Ascending aorta (tissue), 2 donors: ENCODE data around the gene NAV1. TPM values are rescaled to one million over a fixed set of nuclear protein-coding genes. Genes with fewer than 3 reads are reported as not detected.
A peak's percentile ranks its signal among the peaks of the same experiment; 100 is the strongest.

Source experiments
- DNase-seq, 2 donors: peaks; one replicate each; pipeline ENCODE4 v3.0.0-alpha.2; 2019; ENCODE audit warnings: low spot score in 2 of 2
- H3K27ac ChIP-seq, 2 donors: fragments of 200-600 bp; sonication (generic); one replicate each; pipeline ENCODE4 v1.5.1; 2016 to 2017; ENCODE audit warnings: mild to moderate bottlenecking in 1 of 2
- H3K27me3 ChIP-seq: fragments of 200-600 bp; sonication (generic); one replicate; pipeline ENCODE4 v1.5.1; 2017
- H3K36me3 ChIP-seq, 2 donors: fragments of 200-600 bp; sonication (generic); one replicate each; pipeline ENCODE4 v1.5.1; 2016
- H3K4me1 ChIP-seq, 2 donors: fragments of 200-600 bp; sonication (generic); one replicate each; pipeline ENCODE4 v1.5.1; 2016 to 2017; ENCODE audit warnings: mild to moderate bottlenecking in 1 of 2
- H3K4me3 ChIP-seq, 2 donors: fragments of 200-600 bp; sonication (generic); one replicate each; pipeline ENCODE4 v1.5.1; 2016 to 2017; ENCODE audit warnings: mild to moderate bottlenecking in 1 of 2
- H3K9me3 ChIP-seq, 2 donors: fragments of 200-600 bp; sonication (generic); one replicate each; pipeline ENCODE4 v1.5.1; 2016
- CTCF ChIP-seq, 3 experiments: fragments of 200-600 bp in 2 of 3; fragments of 450-650 bp in 1 of 3; sonication (generic) in 2 of 3; IDR thresholded peaks; one replicate each; pipeline ENCODE4 v1.5.1; 2016 to 2019; ENCODE audit warnings: antibody characterized with exemption in 3 of 3, mild to moderate bottlenecking in 1 of 3, moderate library complexity in 1 of 3
- intact Hi-C: fragments of 100-400 bp; cut with DNase I; formaldehyde crosslinking; loops from one replicate; pipeline ENCODE4 v1.15.1; 2023
- total RNA-seq: library from RNA; depleted of rRNA; stranded (reverse); fragments of >200 nt; gene quantifications from one replicate; pipeline ENCODE4 v1.1.0, GENCODE V29; 2016

Gene NAV1
- total RNA-seq, 1 donor from 2014 or later = 131 TPM

GRCh38 chr1:201506092-201506491 lies 32.8 kb upstream of the NAV1 start:
- TF ChIP-seq CTCF (IDR thresholded peaks at IDR 0.05) = no peak
- peak overlapping the region; percentile 71 to 97 for H3K4me3 ChIP-seq
- H3K4me1 ChIP-seq = peaks cover 17 to 34% of the 10 kb centered on the region in 2 donors
- H3K9me3 ChIP-seq = no peaks in the 10 kb centered on the region
- peaks cover 0 to 6% of the 10 kb centered on the region in 2 donors for H3K36me3 ChIP-seq
- intact Hi-C loops = no loop called here
- H3K27ac ChIP-seq = peak overlapping the region; percentile 93 to 99
- no peak for DNase-seq
- no peaks in the 10 kb centered on the region for H3K27me3 ChIP-seq

- TF ChIP-seq CTCF (IDR thresholded peaks at IDR 0.05) = no peak
- no peaks in the 10 kb centered on the region for H3K27me3 ChIP-seq
- H3K9me3 ChIP-seq = no peaks in the 10 kb centered on the region
- H3K4me1 ChIP-seq = peaks cover 11 to 33% of the 10 kb centered on the region in 2 donors
- DNase-seq = peak; percentile 53 to 95
- peaks cover 0 to 6% of the 10 kb centered on the region in 2 donors for H3K36me3 ChIP-seq
- intact Hi-C loops = no loop called here
- peak within 1 kb of the TSS; percentile 71 to 97 for H3K4me3 ChIP-seq
- H3K27ac ChIP-seq = peak within 1 kb of the TSS; percentile 93 to 99
These were observed 32.2 kb upstream of the NAV1 start, which contains the start of gene CSRP1 for GRCh38 chr1:201506557-201507359. TSS of gene CSRP1 (minus strand) at chr1:201507123. CDS start at chr1:201496303, 10,820 bp downstream.

GRCh38 chr1:201507360-201507675 lies 31.6 kb upstream of the NAV1 start:
- Histone ChIP-seq H3K4me3 (peak overlapping the region; percentile 71 to 97), H3K4me1 (peaks cover 9 to 33% of the 10 kb centered on the region in 2 donors), H3K9me3 (no peaks in the 10 kb centered on the region), H3K27me3 (no peaks in the 10 kb centered on the region), H3K36me3 (peaks cover 0 to 6% of the 10 kb centered on the region in 2 donors), H3K27ac (peak overlapping the region; percentile 93 to 99)
- intact Hi-C loops = no loop called here
- no peak for TF ChIP-seq CTCF (IDR thresholded peaks at IDR 0.05)
- no peak for DNase-seq

- no peak for DNase-seq
- H3K4me3 ChIP-seq = no peak overlapping the region
- peaks cover 11 to 28% of the 10 kb centered on the region in 2 donors for H3K4me1 ChIP-seq
- H3K9me3 ChIP-seq = no peaks in the 10 kb centered on the region
- intact Hi-C loops = no loop called here
- H3K27me3 ChIP-seq = no peaks in the 10 kb centered on the region
- no peak overlapping the region for H3K27ac ChIP-seq
- H3K36me3 ChIP-seq = no peaks in the 10 kb centered on the region
- TF ChIP-seq CTCF (IDR thresholded peaks at IDR 0.05) = no peak
These were observed 30.1 kb upstream of the NAV1 start for GRCh38 chr1:201508809-201509208.

GRCh38 chr1:201509601-201510374 lies 29.1 kb upstream of the NAV1 start:
- DNase-seq = no peak
- intact Hi-C loops = loop anchor here (5.0 to 10.0 kb wide), 2 partner anchors 162 to 255 kb away; no protein-coding TSS in a partner anchor
- peaks cover 9 to 27% of the 10 kb centered on the region in 2 donors for H3K4me1 ChIP-seq
- H3K27me3 ChIP-seq = no peaks in the 10 kb centered on the region
- H3K9me3 ChIP-seq = no peaks in the 10 kb centered on the region
- no peak for TF ChIP-seq CTCF (IDR thresholded peaks at IDR 0.05)
- H3K36me3 ChIP-seq = no peaks in the 10 kb centered on the region
- H3K27ac ChIP-seq = no peak overlapping the region
- no peak overlapping the region for H3K4me3 ChIP-seq
